Measurements from ENCODE around the gene SLC9A4. TPM values are rescaled to one million over a fixed set of nuclear protein-coding genes. Genes with fewer than 3 reads are reported as not detected.
A peak's percentile ranks its signal among the peaks of the same experiment; 100 is the strongest.

The SLC9A4 gene, protein sequence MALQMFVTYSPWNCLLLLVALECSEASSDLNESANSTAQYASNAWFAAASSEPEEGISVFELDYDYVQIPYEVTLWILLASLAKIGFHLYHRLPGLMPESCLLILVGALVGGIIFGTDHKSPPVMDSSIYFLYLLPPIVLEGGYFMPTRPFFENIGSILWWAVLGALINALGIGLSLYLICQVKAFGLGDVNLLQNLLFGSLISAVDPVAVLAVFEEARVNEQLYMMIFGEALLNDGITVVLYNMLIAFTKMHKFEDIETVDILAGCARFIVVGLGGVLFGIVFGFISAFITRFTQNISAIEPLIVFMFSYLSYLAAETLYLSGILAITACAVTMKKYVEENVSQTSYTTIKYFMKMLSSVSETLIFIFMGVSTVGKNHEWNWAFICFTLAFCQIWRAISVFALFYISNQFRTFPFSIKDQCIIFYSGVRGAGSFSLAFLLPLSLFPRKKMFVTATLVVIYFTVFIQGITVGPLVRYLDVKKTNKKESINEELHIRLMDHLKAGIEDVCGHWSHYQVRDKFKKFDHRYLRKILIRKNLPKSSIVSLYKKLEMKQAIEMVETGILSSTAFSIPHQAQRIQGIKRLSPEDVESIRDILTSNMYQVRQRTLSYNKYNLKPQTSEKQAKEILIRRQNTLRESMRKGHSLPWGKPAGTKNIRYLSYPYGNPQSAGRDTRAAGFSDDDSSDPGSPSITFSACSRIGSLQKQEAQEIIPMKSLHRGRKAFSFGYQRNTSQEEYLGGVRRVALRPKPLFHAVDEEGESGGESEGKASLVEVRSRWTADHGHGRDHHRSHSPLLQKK
- total RNA-seq (2014; rRNA removed): 0.06 TPM in 2 replicates
- polyA plus RNA-seq (2012): 0.16 TPM

DNA sequence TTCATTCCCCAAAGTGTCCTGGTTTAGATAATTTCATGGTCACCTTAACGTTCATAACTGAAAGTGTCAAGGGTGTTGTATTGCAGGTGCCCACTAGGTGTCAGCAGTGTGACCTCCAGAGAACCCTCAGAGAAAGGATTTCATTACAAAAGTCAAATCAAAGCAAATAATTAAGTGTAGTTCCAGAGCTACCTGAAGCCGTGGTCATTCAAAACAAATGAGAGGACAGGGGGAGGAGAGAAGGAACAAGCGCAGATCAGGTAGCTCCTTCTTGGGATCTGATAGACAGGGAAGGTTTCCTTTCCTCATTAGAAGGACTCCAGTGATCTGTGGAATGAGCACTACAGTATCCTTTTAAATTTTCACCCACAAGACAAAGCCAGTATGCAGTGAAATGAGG, at the start of gene SLC9A4:
TSS of gene SLC9A4 (plus strand) at position 207 of the 400 bp plus-strand sequence. CDS start 534 bp downstream, outside the sequence.
- peak; percentile 28 for DNase-seq (ENCODE audit: low read depth)

DNA sequence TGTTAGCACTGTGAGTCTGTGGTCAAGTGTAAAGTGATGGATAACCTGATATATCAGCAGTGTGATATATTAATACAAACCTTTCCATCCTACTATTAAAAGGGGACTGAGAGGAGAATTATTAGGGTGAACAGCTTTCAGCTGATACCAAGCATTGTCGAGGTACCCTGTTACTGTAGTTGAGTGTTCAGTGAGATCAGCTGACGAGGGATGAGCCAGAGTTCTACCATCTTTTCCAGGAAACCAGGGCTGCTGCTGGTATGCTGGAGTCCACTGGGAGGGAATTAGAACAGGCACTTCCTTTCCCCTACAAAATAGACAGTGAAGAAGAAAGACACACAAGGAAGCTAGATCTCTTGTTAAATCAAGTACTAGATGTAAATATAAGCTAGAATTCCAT, 49.7 kb upstream of the SLC9A4 start:
- no peak for DNase-seq (ENCODE audit: low read depth)

GRCh38 chr2:102424754-102425153, 48.3 kb upstream of the SLC9A4 start:
- no peak for DNase-seq (ENCODE audit: low read depth)

DNA sequence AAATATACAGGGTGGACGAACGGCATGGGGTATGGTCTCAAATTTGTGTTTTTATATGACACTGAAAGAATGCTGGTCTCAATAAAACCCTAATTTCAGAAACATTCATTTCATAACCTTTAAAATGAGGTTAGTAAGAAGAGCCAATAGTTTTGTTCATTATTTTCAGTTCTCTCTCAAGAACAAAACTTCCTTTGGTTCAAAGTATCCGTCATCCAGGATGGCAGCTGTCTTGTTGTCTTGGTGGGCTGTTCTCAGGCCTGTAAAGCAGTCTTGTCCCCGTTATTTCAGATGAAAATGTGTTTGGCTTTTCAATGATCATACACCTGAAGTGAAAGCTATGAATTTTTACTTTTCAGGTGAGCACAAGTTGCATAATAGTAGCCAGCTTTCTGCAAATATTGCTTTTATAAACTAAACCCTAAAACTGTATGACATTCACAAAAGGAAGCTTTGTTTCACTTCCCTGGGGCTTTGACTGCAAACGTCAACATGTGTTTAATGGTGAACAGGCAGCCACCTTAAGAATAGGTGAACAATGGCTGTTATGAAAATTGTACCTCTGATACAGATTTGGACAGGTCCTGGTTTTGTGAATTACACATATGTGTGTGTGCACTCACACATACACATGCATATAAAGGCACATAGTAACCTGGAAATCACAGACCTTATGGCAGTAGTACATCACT, 47.4 kb upstream of the SLC9A4 start:
- DNase-seq (ENCODE audit: low read depth): no peak

DNA sequence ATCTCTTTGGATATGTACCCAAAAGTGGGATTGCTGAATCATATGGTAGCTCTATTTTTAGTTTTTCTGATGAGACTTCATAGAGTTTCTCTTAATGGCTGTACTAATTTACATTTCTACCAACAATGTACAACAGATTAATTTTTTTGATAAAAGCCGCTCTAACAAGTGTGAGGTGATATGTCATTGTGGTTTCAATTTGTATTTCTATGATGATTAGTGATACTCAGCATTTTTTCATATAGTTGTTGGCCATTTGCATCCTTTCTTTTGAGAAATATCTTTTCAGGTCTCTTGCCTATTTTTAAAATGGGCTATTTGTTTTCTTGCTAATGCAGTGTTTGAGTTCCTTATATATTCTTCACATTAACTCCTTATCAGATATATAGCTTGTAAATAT, 45.8 kb upstream of the SLC9A4 start:
- DNase-seq (ENCODE audit: low read depth): no peak

DNA sequence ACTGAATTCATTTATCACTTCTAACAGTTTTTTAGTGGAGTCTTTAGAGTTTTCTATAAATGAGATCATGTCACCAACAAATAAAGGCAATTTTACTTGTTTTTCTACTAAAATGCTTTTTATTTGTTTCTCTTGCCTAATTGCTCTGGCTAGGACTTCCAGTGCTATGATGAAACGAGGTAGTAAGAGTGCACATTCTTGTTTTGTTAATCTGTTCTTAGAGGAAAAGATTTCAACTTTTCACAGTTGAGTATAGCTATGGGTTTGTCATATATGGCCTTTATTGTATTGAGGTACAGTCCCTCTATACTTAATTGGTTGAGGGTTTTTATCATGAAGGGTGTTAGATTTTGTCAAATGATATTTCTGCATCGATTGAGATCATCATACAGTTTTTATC, 44.5 kb upstream of the SLC9A4 start:
- DNase-seq (ENCODE audit: low read depth): no peak

GRCh38 chr2:102432386-102432785, 40.6 kb upstream of the SLC9A4 start:
- DNase-seq (ENCODE audit: low read depth): no peak

- DNase-seq (ENCODE audit: low read depth): peak; percentile 32
Observed at GRCh38 chr2:102433973-102434654, 38.9 kb upstream of the SLC9A4 start.

GRCh38 chr2:102434655-102435381, 38.2 kb upstream of the SLC9A4 start:
- no peak for DNase-seq (ENCODE audit: low read depth)

DNA sequence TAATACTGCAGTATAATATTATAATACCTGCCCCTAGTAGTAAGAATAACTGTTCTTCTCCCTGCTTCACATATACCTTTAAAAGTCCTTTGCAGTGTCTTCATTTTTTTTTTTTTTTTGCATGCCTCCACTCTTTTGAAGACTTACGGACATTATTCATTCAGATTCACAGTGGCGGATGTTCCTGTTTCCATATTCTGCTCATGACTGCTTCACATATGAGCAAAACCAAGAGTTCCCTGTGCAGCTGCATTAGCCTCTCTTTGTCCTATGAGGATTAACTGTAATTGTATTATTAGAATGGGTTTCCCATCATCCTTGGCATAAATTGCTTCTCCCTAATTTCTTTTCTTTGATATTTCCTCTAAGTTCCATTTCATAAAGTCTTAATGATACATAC, 37.3 kb upstream of the SLC9A4 start:
- DNase-seq (ENCODE audit: low read depth): no peak

DNA sequence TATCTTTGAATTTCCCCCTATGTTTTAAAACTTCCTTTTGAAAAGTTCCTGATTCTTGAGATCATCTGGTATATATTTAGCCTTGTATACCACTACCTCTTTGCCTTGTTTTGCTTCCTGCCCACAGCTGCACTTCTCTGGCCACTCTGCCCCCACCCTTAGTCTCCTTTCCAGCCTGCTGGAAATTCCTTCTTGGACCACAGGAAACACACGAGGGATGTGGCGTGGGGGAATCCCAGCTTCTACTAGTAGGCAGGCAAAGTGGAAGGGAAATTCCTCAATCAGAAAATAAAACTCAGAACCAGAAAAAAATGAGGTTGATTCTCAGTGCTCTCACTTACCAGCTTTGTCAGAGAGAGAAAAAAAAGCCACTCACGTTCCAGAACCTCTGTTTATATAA, 36.7 kb upstream of the SLC9A4 start:
- no peak for DNase-seq (ENCODE audit: low read depth)

DNA sequence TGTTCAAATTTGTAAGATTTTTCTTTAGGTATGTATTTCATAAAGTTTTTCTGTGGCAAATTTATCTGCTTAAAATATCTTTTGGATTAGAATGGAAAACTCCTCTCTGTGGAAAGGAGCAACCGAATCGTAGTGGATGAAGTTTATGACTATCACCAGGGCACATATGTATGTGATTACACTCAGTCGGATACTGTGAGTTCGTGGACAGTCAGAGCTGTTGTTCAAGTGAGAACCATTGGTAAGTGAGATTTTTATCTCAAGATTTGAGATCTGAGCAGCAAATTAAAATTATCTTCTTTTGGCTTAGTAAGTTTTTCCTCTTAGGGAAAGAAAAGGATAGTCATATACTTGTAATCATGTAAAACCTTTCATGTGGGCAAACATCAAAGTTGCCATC, 35.9 kb upstream of the SLC9A4 start:
- no peak for DNase-seq (ENCODE audit: low read depth)

GRCh38 chr2:102438111-102438510, 34.9 kb upstream of the SLC9A4 start:
- DNase-seq (ENCODE audit: low read depth): no peak

DNA sequence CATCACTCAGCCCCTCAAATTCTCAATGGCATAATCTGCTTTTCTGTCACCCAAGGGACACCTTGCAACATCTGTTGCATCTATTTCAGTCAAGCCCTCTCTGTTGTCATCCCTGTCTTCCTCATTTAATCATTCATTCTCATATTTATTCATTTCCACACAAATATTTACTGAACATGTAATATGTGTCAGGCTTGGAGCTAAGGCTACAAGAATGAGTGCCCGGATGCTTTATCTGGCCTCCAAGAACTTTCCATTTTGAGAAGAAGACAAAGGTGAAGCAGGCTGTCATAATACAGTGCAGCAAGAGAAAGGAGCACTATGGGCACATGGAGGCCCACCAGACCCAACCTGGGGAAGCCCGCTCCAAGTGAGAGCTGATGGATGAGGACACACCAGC, 34.4 kb upstream of the SLC9A4 start:
- no peak for DNase-seq (ENCODE audit: low read depth)

DNA sequence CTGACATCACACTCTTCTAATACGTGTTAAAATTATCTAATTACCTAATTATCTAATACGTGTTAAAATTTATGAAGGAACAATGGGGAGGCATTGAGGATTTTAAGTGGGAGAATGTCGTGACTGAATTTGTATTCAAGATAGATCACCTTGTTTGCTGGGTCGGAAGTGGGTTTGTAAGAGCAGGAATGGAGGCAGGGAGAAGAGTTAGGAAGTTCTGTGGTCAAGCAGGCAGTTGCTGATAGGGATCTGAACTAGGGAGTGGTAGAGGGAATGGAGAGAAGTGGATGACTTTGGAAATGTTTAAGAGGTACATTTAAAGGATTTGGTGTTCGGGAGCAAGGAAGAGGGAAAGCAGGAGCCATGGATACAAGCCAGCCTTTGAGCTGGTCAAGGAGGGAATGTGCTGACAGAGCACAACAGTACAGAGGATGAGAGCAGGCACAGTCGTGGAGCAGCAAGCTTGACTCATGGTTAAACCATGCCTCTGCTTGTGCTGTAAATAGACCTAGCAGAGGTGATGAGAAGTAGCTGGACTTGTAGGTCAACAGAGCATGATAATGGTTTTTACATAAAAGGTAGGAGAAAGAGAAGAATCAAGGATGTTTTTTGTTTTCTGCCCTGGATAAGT, 33.8 kb upstream of the SLC9A4 start:
- no peak for DNase-seq (ENCODE audit: low read depth)

DNA sequence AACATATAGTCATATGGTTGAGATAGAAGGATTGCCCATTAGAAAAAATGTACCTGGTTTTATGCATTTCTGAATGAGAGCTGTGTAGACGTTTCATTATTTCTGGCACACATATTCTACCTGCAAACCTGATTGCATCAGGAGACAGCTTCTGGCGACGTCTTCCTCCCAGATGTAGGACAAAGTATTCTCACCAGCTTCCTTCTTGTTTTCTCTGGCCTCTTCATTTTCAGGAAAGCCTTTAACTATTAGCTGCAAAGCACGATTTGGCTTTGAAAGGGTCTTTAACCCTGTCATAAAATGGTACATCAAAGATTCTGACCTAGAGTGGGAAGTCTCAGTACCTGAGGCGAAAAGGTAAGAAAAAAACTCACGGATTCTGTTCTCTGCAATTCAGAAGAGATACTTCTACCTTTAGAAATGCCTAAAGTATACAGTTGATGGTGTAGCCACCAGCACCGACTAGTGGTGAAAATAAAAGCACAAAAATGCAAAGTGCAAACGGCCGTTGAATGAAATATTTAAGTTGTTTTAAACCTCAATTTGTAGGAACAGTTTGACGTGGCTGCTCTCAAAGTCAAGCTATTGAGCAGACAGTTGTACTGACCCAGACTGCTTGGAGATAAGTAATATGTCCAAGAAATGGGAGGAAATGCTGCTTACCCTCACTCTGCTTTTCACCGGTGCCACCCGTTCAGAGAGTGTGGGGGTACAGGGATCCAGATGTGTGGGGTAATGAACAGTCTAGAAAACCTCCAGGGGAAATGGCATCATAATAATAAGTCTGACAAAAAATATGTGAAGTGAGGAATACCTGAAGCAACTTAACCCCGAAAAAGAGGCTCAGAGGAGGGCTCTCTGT, 29.8 kb upstream of the SLC9A4 start:
- DNase-seq (ENCODE audit: low read depth): no peak

- no peak for DNase-seq (ENCODE audit: low read depth)
Observed at GRCh38 chr2:102444233-102444632, 28.8 kb upstream of the SLC9A4 start.

DNA sequence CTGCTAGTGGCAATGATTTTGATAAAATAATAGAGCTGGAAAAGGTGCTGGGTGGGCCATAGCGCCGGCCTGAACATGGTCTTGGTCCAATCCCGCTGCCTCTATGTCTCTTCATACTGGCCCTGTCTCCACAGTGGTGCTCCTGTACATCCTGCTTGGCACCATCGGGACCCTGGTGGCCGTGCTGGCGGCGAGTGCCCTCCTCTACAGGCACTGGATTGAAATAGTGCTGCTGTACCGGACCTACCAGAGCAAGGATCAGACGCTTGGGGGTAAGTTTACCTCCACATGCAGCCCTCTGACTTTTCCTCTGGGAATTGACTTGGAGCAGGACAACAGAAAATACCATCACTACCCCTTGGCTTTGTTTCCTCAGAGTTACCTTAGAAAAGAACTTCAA, 26.1 kb upstream of the SLC9A4 start:
- DNase-seq (ENCODE audit: low read depth): no peak

GRCh38 chr2:102449370-102449974, 23.6 kb upstream of the SLC9A4 start:
- peak; percentile 22 for DNase-seq (ENCODE audit: low read depth)

Data from LHCN-M2 (cell line).